Stimulated activated CD8-positive, alpha-beta memory T cell treated with anti-CD3 and anti-CD28 coated beads, Interleukin-4, amount 100 ng/mL, for 48 hours (primary cell): ENCODE results near the gene KCNIP4.

Experiments
- DNase-seq: peaks from one replicate; pipeline ENCODE4 v3.0.0-alpha.2; 2020

KCNIP4 gene

DNA sequence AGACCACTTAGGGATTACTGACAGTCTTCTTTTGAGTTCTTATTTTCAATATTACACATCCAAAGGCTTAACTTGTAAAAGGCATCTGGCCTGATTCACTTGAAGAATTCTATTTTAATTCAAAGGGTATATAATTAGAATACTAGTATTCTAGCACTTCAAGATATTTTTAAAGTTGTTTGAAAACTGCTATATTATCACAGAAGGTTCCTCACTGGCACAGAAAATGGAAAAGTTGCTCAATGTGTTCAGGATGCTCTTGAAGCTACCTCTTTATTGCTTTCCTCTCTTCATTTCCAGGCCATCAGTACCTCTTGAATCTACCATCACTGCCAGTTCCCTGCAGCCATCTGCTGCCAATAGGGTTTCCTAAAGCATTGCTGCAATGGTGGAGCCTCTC lies 271.4 kb downstream of the KCNIP4 start:
- no peak for DNase-seq

- DNase-seq = no peak
Observed at GRCh38 chr4:21664355-21664754, 284.2 kb downstream of the KCNIP4 start.

GRCh38 chr4:21656832-21657231 lies 291.7 kb downstream of the KCNIP4 start:
- no peak for DNase-seq

GRCh38 chr4:21655031-21655430 lies 293.5 kb downstream of the KCNIP4 start:
- no peak for DNase-seq

- DNase-seq = no peak
Observed at GRCh38 chr4:21652508-21653231, 295.9 kb downstream of the KCNIP4 start.

- no peak for DNase-seq
Observed at GRCh38 chr4:21649391-21650090, 299.0 kb downstream of the KCNIP4 start.

GRCh38 chr4:21645776-21646175 lies 302.8 kb downstream of the KCNIP4 start:
- DNase-seq = no peak

GRCh38 chr4:21641696-21642095 lies 306.9 kb downstream of the KCNIP4 start:
- no peak for DNase-seq

- DNase-seq = no peak
Observed at GRCh38 chr4:21638171-21638725, 310.3 kb downstream of the KCNIP4 start.

DNA sequence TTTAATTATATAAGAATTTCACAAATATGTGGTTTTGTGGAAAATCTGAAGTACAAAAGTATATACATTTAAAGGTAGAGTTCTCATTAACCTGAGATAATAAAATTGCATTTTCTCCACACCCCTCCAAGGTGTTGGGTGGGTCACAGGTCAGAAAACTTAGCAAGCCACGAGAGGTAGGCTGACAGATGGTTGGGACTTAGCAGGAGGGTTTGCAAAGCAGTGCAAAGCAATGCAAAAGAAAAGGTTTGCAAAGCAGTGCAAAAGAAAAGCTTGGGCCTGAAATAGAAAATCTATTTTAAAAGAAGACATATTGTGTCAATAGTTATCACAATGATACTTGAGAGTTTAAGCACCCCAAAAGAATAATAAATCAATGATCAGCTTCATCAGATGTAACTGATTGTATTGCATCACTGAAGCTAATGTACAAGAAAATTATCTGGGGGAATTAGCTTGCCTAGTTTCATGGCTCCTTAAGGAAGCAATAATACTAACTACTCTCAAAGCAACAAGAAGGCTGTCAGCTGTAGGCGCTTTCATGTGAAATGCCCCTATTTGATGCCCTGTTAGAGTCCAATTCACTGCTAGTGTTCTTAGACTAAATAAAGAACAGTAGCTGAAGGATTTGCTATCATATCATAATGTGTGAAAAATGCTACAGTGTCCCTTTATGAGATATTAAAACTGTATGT lies 319.5 kb downstream of the KCNIP4 start:
- no peak for DNase-seq

GRCh38 chr4:21628116-21628670 lies 320.4 kb downstream of the KCNIP4 start:
- DNase-seq = no peak

- DNase-seq = no peak
Observed at GRCh38 chr4:21625447-21625846, 323.1 kb downstream of the KCNIP4 start.

DNA sequence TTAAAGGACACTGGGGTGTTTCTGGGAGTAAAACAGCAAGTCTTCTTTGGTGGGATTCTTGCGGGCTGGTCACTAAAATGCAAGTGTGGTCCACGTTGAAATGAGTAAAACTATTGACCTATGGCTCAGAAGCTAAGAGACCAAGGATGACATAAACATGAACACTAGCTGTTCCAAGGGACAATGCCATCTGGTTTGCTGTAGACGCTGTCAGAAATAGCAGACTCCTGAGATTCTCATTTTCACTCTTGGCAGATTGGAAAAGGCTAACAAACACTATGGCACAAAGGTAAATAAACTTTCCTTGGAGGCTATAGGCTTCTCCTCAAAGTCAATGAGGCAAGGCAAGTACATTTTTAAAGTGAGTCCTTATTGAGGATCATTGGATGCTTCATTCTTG lies 343.6 kb downstream of the KCNIP4 start:
- DNase-seq = no peak

DNA sequence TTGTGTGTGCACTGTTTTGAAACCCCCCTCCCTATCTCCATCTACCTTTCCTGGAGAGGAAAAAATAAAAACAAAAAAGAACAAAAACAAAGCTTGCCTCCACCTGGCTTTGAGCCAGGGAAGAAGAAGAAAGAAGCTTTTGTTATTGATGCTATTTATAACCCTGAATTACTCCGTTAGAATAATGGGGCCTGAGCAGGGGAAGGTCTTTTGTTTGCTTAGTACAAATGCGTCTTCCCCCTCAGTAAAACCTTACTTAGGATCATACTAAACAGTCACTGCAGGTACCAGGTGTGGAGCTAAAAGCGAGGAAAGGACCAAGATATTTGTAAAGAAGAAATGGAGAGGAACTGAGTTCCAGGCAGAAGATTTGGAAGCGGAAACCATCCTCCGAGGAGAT lies 352.1 kb downstream of the KCNIP4 start:
- DNase-seq = no peak

GRCh38 chr4:21593671-21594001 lies 354.9 kb downstream of the KCNIP4 start:
- no peak for DNase-seq

DNA sequence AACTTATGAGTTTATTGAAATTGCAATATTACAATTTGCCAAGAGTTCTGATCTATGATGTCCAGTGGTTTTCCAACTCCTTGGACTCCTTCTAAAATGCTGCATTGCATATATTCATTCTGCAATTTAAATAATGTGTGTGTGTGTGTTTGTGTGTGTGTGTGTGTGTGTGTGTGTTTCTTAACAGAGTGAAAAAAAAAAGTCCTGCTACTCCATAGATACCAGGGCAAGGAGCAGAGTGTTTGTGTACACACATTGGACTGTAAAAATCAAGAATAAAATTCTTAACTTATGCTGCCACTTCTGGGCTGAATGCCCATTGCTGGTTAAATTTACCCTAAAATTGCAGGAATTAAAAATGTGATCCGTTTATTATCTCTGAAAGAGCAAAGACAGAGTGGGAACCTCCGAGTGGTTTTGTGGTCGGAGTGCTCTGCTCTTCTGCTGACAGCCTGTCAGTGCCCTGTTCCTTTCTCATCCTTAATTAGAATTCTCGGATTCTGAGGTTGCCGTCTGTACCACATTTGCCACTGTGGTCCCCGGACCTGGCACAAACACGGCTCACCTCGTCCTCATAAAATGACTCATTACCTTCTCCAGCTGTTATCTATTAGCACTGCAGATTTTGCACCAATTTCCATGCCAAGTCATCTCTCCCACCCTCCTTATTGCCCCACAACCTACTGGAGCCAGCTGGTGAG lies 355.5 kb downstream of the KCNIP4 start:
- DNase-seq = no peak

DNA sequence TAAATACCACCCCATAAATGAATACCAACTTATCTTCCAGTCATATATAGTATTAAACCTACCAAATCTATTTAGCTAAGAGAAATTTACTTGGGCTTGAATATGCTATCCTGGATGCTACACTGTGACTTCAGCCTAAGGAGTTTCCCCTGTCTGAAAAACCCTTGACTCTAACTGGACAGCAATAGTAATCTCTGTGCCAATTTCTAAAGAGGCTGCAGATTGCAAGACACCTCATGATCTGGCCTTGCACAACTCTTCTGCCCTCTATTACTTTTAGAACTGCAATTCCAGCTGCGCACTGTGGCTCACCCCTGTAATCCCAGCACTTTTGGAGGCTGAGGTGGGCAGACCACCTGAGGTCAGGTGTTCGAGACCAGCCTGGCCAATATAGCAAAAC lies 371.5 kb downstream of the KCNIP4 start:
- DNase-seq = no peak

DNA sequence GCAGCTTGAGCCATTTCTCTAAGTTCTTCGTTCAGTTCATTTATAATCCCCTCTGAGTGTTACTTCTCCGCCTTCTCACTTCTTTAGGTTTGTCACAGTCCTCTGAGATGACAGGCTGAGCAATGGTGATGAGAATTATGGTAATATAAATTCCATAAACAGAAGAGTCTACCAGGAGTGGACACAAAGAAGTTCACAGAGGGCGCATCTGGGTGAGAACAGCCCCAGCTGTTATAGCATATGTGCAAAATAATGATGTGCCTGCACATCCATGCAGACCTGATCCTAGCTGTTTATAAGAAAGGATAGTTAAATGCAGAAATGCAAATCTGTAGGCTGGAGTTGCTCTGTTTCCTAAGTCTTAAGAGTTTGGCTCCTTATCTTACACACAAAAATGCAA lies 377.5 kb downstream of the KCNIP4 start:
- DNase-seq = no peak

- no peak for DNase-seq
Observed at GRCh38 chr4:21569638-21570037, 378.9 kb downstream of the KCNIP4 start.

- DNase-seq = no peak
Observed at GRCh38 chr4:21555083-21555482, 393.5 kb downstream of the KCNIP4 start.

- no peak for DNase-seq
Observed at GRCh38 chr4:21554500-21554899, 394.1 kb downstream of the KCNIP4 start.

DNA sequence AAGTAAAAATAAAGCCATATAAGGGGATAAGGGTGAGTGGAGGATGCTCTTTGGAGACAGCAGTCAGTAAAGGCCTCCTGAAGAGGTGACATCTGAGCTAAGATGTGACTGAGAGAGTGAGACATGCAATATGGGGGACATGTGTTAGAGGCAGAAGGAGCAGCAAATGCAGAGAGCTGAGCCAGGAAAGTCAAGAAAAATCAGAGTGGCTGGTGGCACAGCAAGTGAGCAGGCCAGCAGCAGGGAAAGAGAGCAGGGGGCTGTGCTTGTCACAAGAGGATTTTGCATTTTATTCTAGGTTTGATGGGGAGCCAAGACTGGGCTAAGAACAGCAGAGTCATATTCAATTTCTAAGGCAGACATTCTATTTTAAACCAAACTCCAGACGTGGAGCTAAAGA lies 394.5 kb downstream of the KCNIP4 start:
- DNase-seq = no peak

- DNase-seq = no peak
Observed at GRCh38 chr4:21552455-21552854, 396.1 kb downstream of the KCNIP4 start.
